Measurements from ENCODE around the gene KANK3.

KANK3 gene

DNA sequence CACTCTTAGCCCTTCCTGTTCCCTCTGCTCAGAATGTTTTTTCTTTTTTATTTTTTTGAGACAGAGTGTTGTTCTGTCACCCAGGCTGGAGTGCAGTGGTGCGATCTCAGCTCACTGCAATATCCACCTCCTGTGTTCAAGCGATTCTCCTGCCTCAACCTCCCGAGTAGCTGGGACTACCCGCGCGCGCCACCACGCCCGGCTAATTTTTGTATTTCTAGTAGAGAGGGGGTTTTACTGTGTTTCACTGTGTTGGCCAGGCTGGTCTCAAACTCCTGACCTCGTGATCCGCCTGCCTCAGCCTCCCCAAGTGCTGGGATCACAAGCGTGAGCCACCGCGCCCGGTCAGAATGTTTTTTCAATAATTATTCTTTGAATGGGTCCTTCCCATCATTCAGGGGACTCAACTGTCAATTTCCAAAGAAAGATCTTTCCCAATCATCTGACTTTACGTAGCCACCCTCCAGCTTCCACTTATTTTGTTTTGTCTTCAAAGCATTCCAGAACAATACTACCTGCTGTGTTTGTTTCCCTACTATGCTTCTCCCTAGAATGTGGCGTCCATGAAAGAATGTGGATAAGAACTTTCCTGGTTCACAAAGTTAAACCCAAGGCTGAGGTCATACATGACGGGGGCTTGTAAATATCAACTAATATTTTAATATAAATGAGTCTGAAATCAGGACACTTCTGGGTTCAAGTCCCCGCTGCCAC, 23.1 kb downstream of the KANK3 start:
- TF ChIP-seq POLR2AphosphoS5 (IDR thresholded peaks at IDR 0.05; ENCODE audit: low read depth, low read length) (no peak), TAF1 (IDR thresholded peaks at IDR 0.05; ENCODE audit: borderline replicate concordance, insufficient read depth, low read length) (no peak)

DNA sequence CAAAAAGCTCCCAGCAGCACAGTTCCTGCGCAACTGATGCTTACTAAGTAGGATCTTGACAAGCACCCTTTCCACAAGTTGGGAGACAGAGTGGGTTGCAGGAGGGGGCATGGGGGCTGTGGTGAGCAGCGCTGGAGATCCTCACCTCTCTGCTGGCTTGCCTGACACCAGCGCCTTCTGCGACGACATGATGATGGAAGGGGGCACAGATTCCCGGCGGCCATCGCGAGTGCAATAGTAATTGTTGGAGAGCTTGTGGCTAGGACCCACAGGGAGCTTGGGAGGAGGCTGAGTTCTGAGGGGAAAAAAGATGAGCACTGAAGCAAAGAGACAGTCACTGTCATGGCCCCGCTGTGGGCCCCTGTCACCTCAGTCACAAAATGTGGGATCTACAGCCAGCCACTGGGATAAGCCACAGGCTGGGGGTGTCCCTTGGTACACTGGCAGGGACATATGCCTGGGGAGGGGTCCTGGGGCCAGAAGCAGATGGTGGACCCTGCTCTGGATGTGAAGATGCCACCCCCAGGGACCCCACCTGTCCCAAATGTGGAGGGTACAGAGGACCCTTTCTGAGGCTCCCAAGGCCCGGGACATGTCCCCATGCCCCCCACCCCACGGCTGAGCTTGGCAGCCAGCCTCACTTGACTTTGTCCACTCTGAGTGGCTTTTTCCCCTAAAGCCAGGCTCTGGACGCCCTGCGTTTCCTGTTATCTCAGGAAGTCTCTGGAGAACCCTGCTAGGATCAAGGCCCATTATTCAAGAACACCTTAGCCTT, 26.5 kb downstream of the KANK3 start:
- TF ChIP-seq SIN3A (IDR thresholded peaks at IDR 0.05; ENCODE audit: borderline replicate concordance, insufficient read depth, low read length) (no peak), TAF1 (IDR thresholded peaks at IDR 0.05; ENCODE audit: borderline replicate concordance, insufficient read depth, low read length) (no peak), FOXP2 (optimal IDR thresholded peaks at IDR 0.05; ENCODE audit: borderline replicate concordance, extremely low read depth, extremely low read length, insufficient read depth) (no peak), POLR2AphosphoS5 (IDR thresholded peaks at IDR 0.05; ENCODE audit: low read depth, low read length) (no peak)
- TF ChIP-seq, protein P1, sequence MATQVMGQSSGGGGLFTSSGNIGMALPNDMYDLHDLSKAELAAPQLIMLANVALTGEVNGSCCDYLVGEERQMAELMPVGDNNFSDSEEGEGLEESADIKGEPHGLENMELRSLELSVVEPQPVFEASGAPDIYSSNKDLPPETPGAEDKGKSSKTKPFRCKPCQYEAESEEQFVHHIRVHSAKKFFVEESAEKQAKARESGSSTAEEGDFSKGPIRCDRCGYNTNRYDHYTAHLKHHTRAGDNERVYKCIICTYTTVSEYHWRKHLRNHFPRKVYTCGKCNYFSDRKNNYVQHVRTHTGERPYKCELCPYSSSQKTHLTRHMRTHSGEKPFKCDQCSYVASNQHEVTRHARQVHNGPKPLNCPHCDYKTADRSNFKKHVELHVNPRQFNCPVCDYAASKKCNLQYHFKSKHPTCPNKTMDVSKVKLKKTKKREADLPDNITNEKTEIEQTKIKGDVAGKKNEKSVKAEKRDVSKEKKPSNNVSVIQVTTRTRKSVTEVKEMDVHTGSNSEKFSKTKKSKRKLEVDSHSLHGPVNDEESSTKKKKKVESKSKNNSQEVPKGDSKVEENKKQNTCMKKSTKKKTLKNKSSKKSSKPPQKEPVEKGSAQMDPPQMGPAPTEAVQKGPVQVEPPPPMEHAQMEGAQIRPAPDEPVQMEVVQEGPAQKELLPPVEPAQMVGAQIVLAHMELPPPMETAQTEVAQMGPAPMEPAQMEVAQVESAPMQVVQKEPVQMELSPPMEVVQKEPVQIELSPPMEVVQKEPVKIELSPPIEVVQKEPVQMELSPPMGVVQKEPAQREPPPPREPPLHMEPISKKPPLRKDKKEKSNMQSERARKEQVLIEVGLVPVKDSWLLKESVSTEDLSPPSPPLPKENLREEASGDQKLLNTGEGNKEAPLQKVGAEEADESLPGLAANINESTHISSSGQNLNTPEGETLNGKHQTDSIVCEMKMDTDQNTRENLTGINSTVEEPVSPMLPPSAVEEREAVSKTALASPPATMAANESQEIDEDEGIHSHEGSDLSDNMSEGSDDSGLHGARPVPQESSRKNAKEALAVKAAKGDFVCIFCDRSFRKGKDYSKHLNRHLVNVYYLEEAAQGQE (IDR thresholded peaks at IDR 0.05; ENCODE audit: insufficient read depth in 1 of 2, low read depth in 2 of 2, low read length in 2 of 2), result no peak

DNA sequence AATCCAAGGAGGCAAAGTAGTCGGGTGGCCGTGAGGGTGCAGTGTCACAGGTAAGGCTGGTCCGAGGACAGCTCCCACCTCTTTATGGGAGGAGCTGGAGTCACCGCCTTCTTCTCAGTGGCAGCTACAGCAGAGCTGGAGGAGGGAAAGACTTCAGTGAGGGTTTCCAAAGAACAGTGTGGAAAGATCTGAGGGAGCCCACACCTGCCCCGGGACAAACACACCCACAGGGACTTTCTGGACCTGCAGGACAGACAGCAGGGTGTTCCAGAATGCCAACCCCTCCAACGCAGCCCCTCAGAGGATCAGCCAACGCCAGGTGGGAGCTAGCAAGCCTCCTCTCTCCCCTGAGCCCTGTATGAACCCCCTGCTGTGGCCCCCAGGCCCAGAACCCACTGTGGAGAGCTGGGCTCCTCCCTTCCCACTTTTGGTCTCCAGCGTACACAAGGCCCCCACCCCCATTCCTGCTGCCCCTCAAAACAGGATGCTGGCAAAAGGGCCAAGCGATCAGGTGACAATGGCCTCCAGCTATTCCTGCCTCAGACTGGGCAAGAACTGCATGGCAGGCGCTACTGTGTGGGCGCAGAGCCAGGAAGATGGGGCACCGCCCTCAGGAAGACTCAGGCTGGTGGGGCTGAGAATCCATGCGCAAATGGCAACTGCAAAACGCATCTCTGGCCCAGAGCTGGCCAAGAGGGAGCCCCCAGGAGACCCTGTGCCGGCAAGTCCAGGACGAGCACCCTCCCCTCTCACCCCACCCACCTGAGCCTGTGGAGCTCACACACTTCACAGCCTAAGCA, 31.4 kb downstream of the KANK3 start:
- TF ChIP-seq SIN3A (IDR thresholded peaks at IDR 0.05; ENCODE audit: borderline replicate concordance, insufficient read depth, low read length), result no peak
- no peak for TF ChIP-seq POLR2AphosphoS5 (IDR thresholded peaks at IDR 0.05; ENCODE audit: low read depth, low read length)
- TF ChIP-seq, protein P1 (IDR thresholded peaks at IDR 0.05; ENCODE audit: insufficient read depth in 1 of 2, low read depth in 2 of 2, low read length in 2 of 2), result no peak
- no peak for TF ChIP-seq FOXP2 (optimal IDR thresholded peaks at IDR 0.05; ENCODE audit: borderline replicate concordance, extremely low read depth, extremely low read length, insufficient read depth)
- TF ChIP-seq TAF1 (IDR thresholded peaks at IDR 0.05; ENCODE audit: borderline replicate concordance, insufficient read depth, low read length), result no peak

DNA sequence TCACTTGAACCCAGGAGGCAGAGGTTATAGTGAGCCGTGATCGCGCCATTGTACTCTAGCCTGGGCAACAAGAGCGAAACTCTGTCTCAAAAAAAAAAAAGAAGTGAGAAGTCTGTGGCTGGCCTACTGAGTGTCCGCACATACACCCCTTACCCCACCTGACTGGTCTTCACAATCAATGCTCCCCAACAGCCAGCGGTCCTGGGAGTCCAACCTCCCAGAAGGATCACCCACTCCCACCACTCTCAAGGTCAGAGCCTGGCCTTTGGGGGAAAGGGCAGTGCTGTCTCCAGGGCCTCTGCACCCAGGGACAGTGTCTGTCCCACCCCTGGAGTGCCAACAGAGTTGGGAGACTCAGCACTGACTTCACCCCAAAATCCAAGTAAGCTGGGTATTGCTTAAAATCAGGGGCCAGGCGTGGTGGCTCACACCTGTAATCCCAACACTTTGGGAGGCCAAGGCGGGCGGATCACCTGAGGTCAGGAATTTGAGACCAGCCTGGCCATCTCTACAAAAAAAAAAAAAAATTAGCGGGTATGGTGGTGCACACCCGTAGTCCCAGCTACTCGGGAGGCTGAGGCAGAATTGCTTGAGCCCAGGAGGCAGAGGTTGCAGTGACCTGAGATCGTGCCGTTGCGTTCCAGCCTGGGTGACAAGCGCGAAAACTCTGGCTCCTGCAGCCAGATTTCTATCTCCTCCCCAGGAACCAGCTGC, 32.6 kb downstream of the KANK3 start:
- TF ChIP-seq POLR2AphosphoS5 (IDR thresholded peaks at IDR 0.05; ENCODE audit: low read depth, low read length), result no peak
- TF ChIP-seq, protein P1 (IDR thresholded peaks at IDR 0.05; ENCODE audit: insufficient read depth in 1 of 2, low read depth in 2 of 2, low read length in 2 of 2), result no peak
- TF ChIP-seq TAF1 (IDR thresholded peaks at IDR 0.05; ENCODE audit: borderline replicate concordance, insufficient read depth, low read length), result no peak
- TF ChIP-seq FOXP2 (optimal IDR thresholded peaks at IDR 0.05; ENCODE audit: borderline replicate concordance, extremely low read depth, extremely low read length, insufficient read depth), result no peak

GRCh38 chr19:8308891-8309291, 34.2 kb downstream of the KANK3 start:
- TF ChIP-seq FOXP2 (optimal IDR thresholded peaks at IDR 0.05; ENCODE audit: borderline replicate concordance, extremely low read depth, extremely low read length, insufficient read depth), result no peak
- TF ChIP-seq SIN3A (IDR thresholded peaks at IDR 0.05; ENCODE audit: borderline replicate concordance, insufficient read depth, low read length), result no peak
- no peak for TF ChIP-seq POLR2AphosphoS5 (IDR thresholded peaks at IDR 0.05; ENCODE audit: low read depth, low read length)
- TF ChIP-seq TAF1 (IDR thresholded peaks at IDR 0.05; ENCODE audit: borderline replicate concordance, insufficient read depth, low read length), result no peak
- TF ChIP-seq, protein P1 (IDR thresholded peaks at IDR 0.05; ENCODE audit: insufficient read depth in 1 of 2, low read depth in 2 of 2, low read length in 2 of 2), result no peak
